Glomerular visceral epithelial cell (primary cell): ENCODE measurements around the gene GTF2H3.
"Not testable (repeated sequence)": the region's sequence is repeated elsewhere in the genome, so short reads cannot be mapped to it uniquely, and the experiment has no call there.

ENCODE experiments used
- DNase-seq: peaks from one replicate; pipeline ENCODE4 v3.0.0-alpha.2; 2016; ENCODE audit errors: extremely low spot score

GTF2H3 gene

DNA sequence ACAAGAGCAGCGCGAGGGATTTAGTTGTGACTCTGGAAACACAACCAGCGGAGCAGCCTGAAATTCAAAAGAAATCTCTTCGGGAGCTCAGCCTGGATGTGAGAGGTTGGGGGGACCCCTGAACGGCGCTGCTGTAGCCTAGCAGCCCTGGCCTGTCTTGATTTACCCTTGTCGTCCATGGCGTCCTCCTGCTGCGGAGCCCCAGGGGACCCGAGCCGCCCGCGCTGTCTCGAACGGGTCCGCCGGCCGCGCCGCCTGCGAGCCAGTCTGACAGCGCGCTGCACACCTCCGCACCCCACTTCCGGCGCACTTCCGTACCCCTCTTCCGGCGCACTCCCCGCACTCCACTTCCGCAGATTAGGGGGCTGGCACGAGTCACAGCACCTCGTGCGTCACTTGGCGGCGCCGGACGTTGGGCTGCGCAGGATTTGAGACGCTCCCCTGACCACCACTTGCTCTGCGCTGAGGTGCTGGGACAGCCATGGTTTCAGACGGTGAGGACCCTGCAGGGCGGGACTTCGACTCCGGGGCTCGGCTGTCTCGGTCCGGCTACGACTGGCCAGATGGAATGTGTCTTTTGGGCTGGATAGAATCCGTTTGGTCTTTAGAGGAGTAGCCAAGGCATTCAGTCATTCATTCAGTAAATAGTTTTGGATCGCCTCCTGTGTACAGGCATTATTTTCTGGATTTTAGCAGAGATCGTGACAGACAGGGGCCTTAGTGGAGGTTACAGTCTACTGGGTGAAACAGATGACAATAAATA is at the start of gene GTF2H3, which contains the start of gene EIF2B1:
Gene GTF2H3, plus strand, starts transcription at position 451 of the 763 bp plus-strand sequence. Its CDS starts 31 bp downstream, at position 482.
Gene EIF2B1, minus strand, starts transcription at position 308 of the 763 bp plus-strand sequence. Its CDS starts 129 bp downstream, at position 179.
- DNase-seq = peak; percentile 95

DNA sequence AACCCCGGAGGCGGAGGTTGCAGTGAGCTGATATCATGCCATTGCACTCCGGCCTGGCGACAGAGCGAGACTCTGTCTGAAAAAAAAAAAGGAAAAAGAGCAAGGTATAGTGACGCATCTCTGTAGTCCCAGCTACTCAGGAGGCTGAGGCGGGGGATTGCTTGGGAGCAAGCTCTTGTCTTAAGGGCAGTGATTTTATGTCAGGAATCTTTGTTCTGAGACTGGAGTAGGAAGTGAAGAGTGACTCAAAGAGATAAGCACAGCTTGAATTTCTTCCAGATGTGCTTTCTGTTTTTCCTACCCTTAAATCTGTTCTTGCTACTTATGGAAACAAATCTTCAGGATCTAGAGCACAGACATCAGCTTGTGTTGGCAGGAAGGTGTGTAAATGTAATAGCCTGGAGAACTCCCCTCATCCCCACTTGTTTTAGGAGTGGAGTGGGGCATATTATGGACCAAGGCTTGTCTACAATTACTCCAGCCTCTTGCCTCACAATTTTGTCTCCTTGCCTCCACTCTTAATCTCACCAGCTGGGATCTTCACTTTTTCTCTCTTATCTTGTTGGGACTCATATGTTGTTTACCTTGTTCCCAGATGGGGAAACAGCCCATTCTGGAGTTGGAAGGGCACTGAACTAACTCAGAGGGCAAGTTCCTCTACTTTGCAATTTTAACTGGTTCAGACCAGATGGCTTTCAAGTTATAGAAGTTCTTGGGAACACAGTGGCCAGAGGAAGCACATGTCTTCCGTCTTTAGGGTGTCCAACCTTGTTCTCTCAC is 41.7 kb upstream of the GTF2H3 start:
- no peak for DNase-seq

GRCh38 chr12:123595729-123596128 is 37.9 kb upstream of the GTF2H3 start:
- DNase-seq = no peak

DNA sequence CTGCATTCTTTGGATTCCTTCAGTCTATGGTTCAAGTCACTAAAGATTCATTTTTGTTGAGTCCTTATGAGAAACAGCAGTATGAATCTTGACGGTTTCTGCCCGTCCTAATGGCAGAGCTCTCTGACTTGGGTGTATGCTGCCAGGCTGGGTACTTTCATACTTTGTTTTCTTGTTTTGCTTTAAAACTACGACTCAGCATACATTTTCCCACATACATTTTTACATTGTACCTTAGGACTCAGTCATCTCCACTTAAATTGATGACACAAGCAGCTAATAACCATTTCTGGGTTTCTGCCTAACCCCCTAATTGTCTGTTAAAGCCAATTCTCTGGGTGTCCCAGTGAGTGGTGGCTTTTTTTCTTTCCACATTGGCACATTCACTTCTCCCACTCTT is 36.5 kb upstream of the GTF2H3 start:
- no peak for DNase-seq

DNA sequence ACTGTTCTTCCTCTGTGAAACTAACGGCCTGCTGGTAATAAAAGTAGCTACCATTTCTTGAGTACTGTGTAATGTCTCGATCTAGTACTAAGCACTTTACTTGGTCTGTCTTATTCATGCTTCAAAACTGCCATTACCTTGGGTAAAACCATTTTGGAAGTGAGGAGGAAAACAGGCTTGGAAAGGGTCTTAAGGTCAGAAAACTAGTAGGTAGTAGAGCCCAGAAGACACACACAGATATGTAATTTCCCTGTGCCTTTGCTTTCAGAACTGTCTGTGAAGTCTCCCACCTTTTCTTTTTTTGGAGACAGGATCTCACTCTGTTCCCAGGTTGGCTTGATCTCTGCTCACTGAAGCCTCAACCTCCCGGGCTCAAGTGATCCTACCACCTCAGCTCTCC is 35.1 kb upstream of the GTF2H3 start:
- no peak for DNase-seq

- DNase-seq = no peak
Measured at GRCh38 chr12:123599310-123599709, 34.3 kb upstream of the GTF2H3 start.

DNA sequence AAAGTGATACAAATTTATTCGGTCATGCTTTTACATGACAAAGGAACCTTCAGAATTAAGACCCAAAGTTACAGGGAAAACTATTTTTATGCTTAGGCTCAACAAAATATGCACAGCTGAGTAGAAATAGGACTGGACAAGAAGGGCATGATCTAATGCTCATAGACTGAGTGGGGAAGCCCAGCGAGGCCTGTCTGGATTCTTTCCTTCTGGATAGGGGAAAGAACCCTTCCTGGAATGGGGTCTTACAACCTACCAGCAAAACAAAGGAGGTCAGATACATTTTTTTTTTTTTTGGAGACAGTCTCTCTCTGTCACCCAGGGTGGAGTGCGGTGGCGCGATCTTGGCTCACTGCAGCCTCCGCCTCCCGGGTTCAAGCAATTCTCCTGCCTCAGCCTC is 33.9 kb upstream of the GTF2H3 start:
- no peak for DNase-seq

DNA sequence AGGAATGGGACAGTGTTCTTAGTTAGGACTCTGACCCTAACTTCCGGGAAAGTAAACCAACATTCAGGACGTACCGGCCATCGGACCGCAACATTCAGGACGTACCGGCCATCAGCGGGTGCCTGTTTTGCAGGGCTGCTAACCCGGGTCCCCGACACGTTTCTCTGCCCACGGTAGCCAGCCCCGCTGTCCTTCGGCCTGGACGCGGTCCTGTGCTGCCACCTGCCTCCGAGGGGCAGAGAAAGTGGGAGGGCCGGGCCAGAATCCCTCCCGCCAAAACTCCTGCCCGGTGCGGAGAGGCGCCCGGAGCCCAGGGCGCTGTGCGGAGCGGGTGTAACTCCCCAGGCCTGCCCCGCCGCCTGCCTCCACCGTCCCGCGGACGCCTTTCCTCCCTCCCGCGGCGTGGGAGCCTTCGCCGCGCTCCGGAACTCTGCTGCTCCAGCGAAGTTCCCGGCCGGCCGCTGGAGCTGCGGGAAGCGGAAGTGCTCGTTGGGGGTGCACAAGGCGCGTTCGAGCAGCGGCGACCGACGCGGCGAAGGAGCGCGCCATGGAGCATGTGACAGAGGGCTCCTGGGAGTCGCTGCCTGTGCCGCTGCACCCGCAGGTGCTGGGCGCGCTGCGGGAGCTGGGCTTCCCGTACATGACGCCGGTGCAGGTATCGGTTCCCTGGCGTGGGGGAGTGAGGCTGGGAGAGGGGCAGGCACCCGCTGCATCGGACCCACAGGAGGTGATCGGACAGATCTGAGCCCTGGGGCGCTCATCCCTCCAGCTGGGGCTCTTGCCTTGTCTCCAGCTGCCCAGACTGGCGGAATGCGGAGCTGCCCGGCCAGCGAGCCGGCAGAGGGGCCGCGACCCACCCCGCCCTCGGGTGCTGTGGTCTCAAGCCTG is 31.8 kb upstream of the GTF2H3 start, which contains the start of gene DDX55:
Gene DDX55, plus strand, starts transcription at position 498 of the 888 bp plus-strand sequence. Its CDS starts 50 bp downstream, at position 548.
- peak; percentile 82 for DNase-seq

GRCh38 chr12:123602651-123603195 is 30.9 kb upstream of the GTF2H3 start:
- no peak for DNase-seq

DNA sequence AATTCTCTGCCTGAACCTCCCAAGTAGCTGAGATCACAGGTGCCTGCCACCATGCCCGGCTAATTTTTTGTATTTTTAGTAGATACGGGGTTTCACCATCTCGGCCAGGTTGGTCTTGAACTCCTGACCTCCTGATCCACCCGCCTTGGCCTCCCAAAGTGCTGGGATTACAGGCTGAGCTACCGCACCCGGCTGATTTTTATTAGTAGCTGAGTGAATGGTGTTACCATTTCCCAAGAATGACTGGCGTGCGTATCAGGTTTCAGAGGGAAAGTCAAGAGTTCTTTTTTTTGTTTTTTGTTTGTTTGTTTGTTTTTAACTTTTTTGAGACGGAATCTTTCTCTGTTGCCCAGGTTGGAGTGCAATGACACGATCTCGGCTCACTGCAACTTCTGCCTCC is 30.1 kb upstream of the GTF2H3 start:
- not testable (repeated sequence) for DNase-seq

- no peak for DNase-seq
Measured at GRCh38 chr12:123607756-123608155, 25.9 kb upstream of the GTF2H3 start.

GRCh38 chr12:123608182-123608581 is 25.4 kb upstream of the GTF2H3 start:
- DNase-seq = no peak

- no peak for DNase-seq
Measured at GRCh38 chr12:123614110-123614509, 19.5 kb upstream of the GTF2H3 start.

- no peak for DNase-seq
Measured at GRCh38 chr12:123614531-123614930, 19.1 kb upstream of the GTF2H3 start.

- no peak for DNase-seq
Measured at GRCh38 chr12:123617144-123617543, 16.5 kb upstream of the GTF2H3 start.

DNA sequence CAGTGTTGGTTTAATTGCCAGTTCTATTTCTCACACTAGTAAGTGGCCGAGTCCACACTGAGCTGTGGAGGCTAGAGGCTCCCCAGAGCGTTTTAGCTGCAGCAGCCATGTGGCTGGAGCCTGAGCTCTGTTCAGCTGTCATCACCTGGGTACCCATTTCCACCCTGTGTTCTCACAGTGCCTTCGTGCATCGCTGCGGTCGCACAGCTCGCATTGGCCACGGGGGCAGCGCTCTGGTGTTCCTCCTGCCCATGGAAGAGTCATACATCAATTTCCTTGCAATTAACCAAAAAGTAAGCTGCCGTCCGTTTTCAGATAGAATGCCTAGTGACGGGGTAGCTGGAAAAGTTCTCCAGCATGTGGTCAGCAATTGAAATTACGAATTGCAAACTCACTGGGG is 16.0 kb upstream of the GTF2H3 start:
- DNase-seq = no peak

- no peak for DNase-seq
Measured at GRCh38 chr12:123621101-123621500, 12.5 kb upstream of the GTF2H3 start.

GRCh38 chr12:123621619-123622530 is 11.8 kb upstream of the GTF2H3 start:
- no peak for DNase-seq

- no peak for DNase-seq
Measured at GRCh38 chr12:123634142-123634561, 523 bp downstream of the GTF2H3 start.

GRCh38 chr12:123643911-123644310 is 10.3 kb downstream of the GTF2H3 start:
- DNase-seq = no peak
